GM19240 (cell line): ENCODE data around the gene ASXL2.
"Not testable (repeated sequence)": the region's sequence is repeated elsewhere in the genome, so short reads cannot be mapped to it uniquely, and the experiment has no call there.

ENCODE experiments used
- DNase-seq: peaks from one replicate; pipeline ENCODE4 v3.0.0; 2011; ENCODE audit warnings: low spot score; ENCODE audit not compliant: insufficient read length

Gene ASXL2

DNA sequence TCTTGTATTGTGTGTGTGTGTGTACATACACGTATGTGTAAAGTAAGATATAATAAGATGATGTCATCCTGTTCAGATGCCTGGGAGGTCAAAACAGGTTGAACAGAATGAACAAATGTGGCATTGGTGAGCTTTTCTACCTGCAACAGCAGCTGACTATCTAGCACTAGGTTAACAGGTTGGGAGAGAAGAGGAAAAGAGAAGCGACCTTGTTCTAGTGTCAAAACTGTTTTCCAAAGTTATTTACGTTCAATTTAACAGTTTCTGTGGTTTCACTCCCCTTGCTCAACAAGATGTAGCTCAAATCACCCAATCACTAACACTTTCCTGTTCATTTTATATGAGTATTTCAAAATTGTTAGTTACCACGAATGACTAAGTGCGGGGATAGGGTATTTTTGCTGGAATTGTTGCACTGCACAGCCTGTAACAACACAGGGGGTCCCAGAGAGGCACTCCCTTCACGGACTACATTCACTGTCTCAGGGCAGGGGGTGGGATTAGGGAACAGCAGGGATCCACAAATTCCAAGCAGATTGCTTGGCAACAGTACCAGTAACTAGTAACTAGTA lies 137.4 kb downstream of the ASXL2 start:
- no peak for DNase-seq

DNA sequence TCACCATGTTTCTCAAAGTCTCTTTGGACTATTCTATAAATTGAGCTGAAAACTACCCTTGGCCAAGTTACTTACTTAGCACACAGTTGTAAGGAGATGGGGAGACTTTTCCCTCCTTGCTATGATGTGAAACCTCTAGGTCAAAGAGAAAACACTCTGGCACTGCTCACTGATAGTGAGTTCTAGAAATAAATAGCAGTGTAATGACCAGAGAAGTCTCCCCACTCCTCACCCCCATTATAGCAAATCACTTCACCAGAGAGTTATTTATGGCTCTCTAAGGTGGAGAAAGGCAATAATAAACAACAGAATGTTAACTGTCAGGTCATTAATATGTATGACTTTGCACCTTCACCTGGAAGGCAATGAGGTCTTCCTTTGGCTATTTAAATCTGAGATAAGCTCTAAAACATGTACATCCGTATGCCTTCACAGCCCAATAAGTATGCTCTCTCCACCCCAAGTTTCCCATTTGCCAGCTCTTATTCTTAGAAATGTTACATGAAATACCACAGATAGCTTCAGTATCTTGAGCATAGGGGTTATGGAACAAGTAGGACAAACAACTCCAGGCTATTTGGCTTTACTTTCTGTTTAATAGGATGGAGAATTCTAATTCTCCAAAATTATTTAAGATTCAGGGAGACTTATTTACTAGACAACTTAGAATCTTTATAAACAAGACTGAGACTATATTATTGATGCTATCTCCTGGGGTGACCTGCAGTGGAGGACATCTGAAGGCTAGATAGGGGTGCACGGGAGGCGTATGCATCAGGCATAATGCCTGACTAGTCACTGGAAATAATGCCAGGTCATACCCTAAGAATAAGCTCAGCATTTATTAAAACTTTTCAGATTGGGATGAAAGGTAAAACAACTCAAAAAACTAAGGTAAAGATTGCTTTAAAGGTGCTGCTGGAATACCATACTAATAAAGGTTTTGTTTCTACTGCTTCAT lies 139.6 kb downstream of the ASXL2 start:
- DNase-seq, result no peak

GRCh38 chr2:25736899-25737515 lies 141.3 kb downstream of the ASXL2 start:
- DNase-seq, result no peak

DNA sequence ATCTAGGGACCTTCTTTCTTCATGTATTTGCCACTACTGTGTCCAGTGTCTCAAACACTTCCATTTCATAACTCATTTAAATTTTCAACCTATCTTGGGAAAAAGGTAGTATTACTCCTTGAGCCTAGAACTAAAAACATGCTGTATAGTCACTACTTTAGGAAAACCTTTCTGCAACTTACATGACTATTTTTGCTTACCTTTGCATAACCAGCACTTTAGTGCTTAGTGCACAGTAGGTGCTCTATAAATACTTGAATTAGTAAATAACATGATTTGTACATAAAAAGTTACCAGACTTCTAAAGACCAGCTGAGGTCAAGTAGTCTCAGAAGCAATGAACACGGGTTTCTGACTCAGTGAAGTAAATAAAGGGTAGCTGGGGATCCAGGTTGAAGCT lies 142.5 kb downstream of the ASXL2 start:
- DNase-seq, result no peak

DNA sequence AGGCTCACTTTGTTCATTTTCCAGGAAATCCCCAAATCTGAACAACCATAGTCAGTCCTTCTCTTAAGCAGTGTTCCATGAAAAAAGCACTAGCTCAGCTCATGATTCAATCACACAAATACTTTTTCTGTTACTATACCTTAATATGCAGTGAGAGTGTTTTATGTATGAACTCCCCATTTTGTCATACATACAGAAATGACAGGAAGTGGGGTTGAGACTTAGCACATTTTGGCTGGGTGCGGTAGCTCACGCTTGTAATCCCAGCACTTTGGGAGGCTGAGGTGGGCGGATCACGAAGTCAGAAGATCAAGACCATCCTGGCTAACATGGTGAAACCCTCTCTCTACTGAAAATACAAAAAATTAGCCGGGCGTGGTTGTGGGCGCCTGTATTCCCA lies 149.7 kb downstream of the ASXL2 start:
- no peak for DNase-seq

GRCh38 chr2:25726522-25726921 lies 151.8 kb downstream of the ASXL2 start:
- DNase-seq, result no peak

GRCh38 chr2:25725877-25726276 lies 152.4 kb downstream of the ASXL2 start:
- DNase-seq, result no peak

- no peak for DNase-seq
These were observed 153.5 kb downstream of the ASXL2 start for GRCh38 chr2:25724756-25725155.

GRCh38 chr2:25722224-25722623 lies 156.1 kb downstream of the ASXL2 start:
- DNase-seq, result no peak

GRCh38 chr2:25720575-25720974 lies 157.7 kb downstream of the ASXL2 start:
- DNase-seq, result no peak

DNA sequence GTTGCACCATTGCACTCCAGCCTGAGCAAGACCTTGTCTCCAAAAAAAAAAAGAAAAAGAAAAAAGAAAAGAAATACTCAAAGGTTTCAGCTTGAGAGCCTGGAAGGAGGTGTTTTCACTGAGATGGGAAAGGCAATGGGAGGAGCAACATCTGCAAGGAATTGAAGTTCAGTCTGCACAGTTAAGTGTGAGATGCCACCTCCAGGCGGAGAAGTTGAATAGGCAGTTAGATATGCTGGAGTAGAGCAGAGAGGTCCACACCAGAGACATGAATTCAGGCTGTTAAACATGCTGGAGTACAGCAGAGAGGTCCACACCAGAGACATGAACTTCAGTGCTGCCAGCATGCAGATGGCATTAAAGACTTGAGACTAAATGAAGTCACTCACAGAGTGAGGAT lies 163.5 kb downstream of the ASXL2 start:
- DNase-seq, result no peak

DNA sequence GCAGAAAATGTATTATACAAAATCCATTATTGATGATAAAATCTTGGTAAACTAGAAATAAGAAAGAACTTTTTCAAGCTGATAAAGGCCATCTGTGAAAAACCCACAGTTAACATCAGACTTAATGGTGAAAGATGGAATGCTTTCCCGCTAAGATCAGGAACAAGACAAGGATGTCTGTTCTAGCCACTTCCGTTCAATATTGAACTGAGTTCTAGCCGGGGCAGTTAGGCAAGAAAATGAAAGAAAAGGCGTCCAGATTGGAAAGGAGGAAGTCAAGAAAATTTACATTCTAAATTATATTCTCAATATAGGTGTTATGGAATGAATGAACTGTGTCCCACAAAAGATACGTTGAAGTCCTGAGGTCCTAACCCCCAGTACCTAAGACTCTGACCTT lies 165.8 kb downstream of the ASXL2 start:
- no peak for DNase-seq

DNA sequence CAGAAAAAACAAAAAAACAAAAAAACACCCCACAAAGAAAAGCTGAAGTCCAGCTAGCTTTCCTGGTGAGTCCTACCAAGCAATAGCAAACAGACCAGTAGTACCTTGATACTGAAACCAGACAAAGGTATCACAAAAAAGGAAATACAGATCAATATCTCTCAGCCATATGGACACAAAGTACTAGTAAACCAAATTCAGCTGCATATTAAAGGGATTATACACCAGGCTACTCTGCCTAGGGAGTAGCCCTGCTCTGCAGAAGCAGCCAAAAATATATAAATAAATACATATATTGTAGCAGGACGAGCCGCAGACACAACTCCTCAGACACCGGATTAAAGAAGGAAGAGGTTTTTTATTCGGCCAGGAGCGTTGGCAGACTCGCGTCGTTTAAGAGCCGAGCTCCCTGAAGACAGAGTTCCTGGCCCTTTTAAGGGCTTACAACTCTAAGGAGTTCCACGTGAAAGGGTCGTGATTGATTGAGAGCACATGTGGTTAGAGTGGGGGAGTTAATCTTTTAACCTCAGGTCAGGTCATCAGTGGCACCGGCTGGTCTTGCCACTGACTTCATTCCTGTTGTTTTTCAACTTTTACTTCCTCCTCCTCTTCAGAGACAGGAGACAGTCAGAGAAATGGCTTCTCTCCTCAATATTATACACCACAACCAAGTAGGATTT lies 166.5 kb downstream of the ASXL2 start:
- DNase-seq, result no peak

GRCh38 chr2:25710750-25711149 lies 167.5 kb downstream of the ASXL2 start:
- no peak for DNase-seq

- no peak for DNase-seq
These were observed 168.9 kb downstream of the ASXL2 start for GRCh38 chr2:25709349-25709748.

DNA sequence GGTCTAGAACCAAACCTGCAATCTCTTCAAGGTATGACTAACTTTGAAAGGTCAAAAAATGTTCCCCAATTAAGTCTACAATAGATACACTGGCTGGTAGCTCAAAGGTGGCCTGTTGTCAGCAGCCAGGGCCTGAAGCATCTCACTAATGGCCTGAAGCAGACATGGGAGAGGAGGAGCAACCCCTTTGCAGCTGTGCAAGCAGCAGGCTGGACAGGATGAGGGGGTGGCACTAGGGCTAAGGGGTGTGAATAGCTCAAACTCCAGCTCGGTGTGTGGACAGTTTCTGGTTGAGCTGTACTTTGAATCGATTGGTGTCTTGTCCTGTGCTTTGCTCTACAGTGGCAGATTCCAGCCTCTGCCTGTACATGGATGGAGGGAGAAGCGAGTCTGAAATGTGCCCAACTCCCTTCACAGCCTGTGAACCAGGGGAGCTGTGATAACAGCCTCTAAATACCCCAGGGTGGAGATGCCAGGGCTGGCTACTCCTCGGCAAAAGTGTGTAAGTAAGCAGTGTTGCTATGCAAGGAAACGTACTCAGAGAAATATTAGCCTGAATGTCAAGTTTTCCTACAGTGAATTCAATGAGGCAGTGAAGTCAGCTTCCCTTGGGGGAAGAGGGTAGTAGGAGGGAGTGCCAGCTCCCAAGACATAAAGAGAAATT lies 170.2 kb downstream of the ASXL2 start:
- no peak for DNase-seq

GRCh38 chr2:25705575-25705974 lies 172.7 kb downstream of the ASXL2 start:
- not testable (repeated sequence) for DNase-seq

- no peak for DNase-seq
These were observed 176.5 kb downstream of the ASXL2 start for GRCh38 chr2:25701801-25702200.

- no peak for DNase-seq
These were observed 178.0 kb downstream of the ASXL2 start for GRCh38 chr2:25700221-25700660.

- no peak for DNase-seq
These were observed 179.1 kb downstream of the ASXL2 start for GRCh38 chr2:25699216-25699615.

DNA sequence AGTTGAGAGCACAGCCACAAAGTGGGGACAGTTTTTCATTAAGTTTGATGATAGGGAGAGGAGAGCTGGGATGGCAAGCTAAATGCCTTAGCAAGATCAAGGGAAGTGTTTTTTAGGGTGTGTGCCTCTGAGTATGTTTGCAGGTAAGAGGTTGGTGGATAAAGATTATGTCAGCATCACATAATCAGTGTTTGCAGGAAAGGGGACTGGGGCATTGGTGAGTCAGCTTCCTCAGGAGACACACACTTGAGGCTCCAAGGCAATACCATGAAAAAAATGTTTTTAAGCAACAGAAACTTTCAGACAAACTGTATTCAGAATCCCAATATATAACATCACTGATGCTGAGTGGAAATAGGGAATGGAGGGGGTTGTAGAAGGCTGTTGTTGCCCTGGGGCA lies 179.5 kb downstream of the ASXL2 start:
- no peak for DNase-seq
